AG04449 (cell line): ENCODE measurements around the gene PRKN.

Experiments used
- CTCF ChIA-PET: fragments of 350-600 bp; formaldehyde crosslinking; extraction: SDS; loops from one replicate; lab custom pipeline; 2021; ENCODE audit warnings: antibody characterized with exemption; lab: Yijun Ruan, JAX
- POLR2A ChIA-PET: fragments of 400-600, 350-600 bp; formaldehyde crosslinking; extraction: SDS; loops from one replicate; lab custom pipeline; 2020; ENCODE audit warnings: antibody characterized with exemption, inconsistent platforms; lab: Yijun Ruan, JAX
- DNase-seq: peaks from one replicate; pipeline ENCODE4 v3.0.0-alpha.2; 2010; ENCODE audit warnings: low read depth, low spot score
- H3K4me3 ChIP-seq: 2 replicates; pipeline ENCODE4 v1.5.1; 2011; ENCODE audit warnings: low read depth, mild to moderate bottlenecking, control low read depth, low read length
- TF ChIP-seq, protein P1 (sequence below): IDR thresholded peaks from one replicate; pipeline ENCODE4 v1.5.1; 2011; ENCODE audit warnings: mild to moderate bottlenecking, moderate library complexity, low read length, control low read depth, inconsistent platforms; ENCODE audit not compliant: insufficient read depth; ENCODE audit errors: missing control alignments

Gene PRKN

DNA sequence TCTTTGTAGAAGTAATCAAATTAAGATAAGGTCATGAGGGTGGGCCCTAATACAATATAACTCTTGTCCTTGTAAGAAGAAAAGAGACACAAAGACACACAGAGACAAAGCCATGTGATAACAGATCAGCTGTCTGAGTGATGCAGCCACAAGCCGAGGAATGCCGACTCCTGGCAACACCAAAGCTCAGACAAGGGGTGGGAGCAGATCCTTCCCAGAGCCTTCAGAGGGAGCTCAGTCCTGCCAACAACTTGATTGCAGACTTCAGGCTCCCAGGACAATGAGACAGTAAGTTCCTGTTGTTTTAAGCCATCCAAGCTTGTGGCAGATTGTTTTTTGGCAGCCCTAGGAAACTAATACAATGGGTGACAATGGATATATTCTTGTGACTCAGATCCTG is 1128.7 kb downstream of the PRKN start:
- TF ChIP-seq, protein P1, sequence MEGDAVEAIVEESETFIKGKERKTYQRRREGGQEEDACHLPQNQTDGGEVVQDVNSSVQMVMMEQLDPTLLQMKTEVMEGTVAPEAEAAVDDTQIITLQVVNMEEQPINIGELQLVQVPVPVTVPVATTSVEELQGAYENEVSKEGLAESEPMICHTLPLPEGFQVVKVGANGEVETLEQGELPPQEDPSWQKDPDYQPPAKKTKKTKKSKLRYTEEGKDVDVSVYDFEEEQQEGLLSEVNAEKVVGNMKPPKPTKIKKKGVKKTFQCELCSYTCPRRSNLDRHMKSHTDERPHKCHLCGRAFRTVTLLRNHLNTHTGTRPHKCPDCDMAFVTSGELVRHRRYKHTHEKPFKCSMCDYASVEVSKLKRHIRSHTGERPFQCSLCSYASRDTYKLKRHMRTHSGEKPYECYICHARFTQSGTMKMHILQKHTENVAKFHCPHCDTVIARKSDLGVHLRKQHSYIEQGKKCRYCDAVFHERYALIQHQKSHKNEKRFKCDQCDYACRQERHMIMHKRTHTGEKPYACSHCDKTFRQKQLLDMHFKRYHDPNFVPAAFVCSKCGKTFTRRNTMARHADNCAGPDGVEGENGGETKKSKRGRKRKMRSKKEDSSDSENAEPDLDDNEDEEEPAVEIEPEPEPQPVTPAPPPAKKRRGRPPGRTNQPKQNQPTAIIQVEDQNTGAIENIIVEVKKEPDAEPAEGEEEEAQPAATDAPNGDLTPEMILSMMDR, result no peak

DNA sequence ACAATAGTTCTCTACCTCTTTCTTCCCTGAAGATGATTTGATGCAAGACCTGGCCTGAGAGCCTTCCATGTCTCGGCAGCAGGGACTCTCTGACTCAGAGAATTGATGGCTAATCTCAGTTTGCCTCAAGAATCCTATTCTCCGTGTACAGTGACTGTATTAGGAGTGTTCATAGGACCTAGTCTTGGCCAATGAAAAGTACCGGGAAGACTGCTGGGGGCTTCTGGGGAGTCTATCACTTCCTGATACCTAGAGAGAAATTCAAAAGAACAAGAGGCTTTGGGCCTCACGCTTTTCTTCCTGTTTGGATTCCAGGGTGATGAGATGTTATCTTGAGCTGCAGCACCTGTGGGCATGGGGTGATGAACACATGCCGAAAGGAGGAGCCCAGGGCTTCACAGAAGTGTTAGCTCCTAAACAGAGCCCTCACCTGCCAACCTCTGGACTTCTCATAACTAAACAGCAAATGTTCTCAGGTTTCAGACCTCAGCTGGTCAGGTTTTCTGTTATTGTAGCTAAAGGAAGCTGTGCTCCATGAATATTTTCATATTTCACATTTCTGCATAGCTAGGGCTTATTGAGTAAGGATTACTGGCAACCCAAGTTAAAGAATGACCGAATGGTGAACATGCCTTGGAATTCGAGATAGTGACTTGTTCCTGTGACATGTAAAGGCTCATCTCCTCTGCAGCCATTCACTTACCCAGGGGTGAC is 1130.6 kb downstream of the PRKN start:
- CTCF ChIA-PET, result no interaction called here
- TF ChIP-seq, protein P1, result no peak
- DNase-seq, result no peak
- no peak overlapping the region for H3K4me3 ChIP-seq
- POLR2A ChIA-PET, result no interaction called here

More for the DNA sequence above, 1128.7 kb downstream of the PRKN start:
- CTCF ChIA-PET, result no interaction called here
- no peak overlapping the region for H3K4me3 ChIP-seq
- POLR2A ChIA-PET, result no interaction called here
- no peak for DNase-seq

DNA sequence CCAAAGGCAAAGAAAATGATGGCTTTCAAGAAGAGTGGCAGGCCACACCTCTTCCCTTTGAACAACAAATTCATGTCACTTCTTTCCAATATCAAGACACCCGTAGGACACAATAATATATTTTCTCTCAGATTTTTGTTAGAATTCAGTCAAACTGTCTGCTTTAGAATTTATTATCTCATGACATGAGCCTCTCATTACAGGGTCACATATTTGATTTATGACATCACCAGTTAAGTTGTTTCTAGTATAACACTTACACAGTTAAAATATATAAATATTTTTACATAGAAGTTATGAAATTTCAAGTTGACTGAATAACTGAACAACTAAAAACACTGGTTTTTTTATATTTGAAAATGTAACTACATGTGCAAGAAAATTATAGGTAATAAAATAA is 1133.2 kb downstream of the PRKN start:
- TF ChIP-seq, protein P1, result no peak
- no peak for DNase-seq
- CTCF ChIA-PET, result no interaction called here
- POLR2A ChIA-PET, result no interaction called here
- no peak overlapping the region for H3K4me3 ChIP-seq

DNA sequence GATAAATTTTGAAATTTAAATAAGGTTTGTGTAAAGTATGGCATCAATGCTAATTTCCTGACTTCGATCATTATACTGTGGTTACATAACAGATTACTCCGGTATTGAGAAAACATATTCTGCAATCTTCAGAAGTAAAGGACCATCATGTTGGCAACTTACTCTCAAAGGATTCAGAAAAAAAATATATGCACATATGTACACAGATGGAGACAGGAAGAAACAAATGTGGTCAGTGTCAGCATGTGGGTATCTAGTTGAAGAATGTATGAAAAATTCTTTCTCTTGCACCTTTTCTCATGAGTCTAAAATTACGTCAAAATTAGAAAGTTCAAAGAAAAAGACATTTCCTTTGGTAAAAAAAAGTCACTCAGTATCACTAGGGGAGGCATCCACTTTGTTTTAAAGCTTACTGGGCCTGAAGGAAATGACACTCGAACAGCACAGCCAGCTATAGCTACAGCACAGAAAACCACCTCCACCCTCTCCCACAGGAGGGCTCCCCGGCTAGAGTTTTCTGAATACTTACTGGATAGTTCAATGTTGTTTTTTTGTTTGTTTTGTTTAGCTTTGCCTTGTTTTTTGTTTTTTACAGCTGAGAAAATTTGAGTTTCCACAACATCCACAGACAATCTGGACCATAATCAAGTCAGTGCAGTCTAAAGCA is 1136.5 kb downstream of the PRKN start:
- TF ChIP-seq, protein P1, result no peak
- CTCF ChIA-PET, result no interaction called here
- no peak for DNase-seq
- no peak overlapping the region for H3K4me3 ChIP-seq
- POLR2A ChIA-PET, result no interaction called here

DNA sequence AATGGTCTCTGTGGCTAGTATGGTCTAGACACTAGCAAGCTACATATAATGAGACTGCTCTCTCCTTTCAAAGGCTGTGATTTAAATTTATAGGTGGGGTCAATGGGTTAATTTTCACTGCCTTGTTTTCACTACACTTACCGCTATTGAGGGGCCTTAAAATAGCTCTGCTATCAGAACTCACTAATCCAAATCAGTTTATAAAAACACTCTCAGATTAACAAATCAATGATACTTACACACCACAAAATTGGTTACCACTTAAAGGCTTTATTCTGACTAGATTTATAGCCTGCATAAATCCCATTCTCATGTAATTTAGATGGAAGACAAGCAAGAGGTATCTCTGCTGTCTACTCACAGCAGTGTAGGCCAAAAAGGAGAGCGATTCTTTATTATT is 1140.7 kb downstream of the PRKN start:
- H3K4me3 ChIP-seq, result no peak overlapping the region
- no peak for DNase-seq
- ChIA-PET CTCF (no interaction called here), POLR2A (no interaction called here)
- TF ChIP-seq, protein P1, result no peak

DNA sequence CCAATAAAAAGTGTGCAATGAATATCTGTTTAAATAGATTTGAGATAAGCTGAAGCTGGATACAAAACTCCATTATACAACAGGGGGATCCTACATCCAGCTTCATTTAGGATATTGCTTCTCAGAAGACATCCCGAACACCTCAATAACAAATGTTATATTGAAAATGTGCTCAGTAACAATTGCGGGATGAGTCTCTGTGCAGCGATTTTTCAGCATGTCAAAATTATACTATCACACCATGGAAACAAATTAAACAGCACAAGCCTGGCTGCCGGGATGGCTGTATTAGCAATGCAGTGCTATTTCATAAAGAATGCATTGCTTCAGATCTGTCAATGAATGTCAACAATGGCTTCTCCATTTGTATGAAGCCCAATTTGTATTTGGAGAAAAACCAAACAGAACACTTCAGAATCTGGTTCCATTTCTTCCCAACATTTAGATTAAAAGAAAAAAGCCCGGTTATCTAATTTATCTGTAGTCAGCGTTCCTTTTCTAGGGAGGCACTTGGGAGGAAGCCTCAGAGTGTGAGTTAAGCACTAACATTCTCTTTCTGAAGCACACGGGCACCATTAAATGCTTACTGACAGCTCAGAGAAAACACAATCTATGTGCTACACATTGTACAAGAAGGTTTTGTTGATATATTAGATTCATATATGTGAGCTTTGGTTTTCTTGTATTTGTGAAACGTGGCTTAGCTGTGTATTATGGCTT is 1142.8 kb downstream of the PRKN start:
- ChIA-PET POLR2A (no interaction called here), CTCF (interaction anchor here (1.1 to 1.3 kb wide), 2 partner anchors 34 to 166 kb away, joined by 3 read pairs; no protein-coding TSS in a partner anchor)
- no peak for DNase-seq
- TF ChIP-seq, protein P1, result no peak
- no peak overlapping the region for H3K4me3 ChIP-seq
